GM12873 (cell line): ENCODE results near the gene PPDPF.

Experiments used
- CTCF ChIP-seq: IDR thresholded peaks from 2 replicates; pipeline ENCODE4 v1.5.1; 2012; ENCODE audit warnings: low read depth, mild to moderate bottlenecking, moderate library complexity, low read length, control low read depth; ENCODE audit not compliant: insufficient read depth; ENCODE audit errors: missing control alignments

The PPDPF gene

GRCh38 chr20:63520504-63520933, at the start of gene PPDPF:
Gene PPDPF (plus strand): TSS chr20:63520765. CDS start chr20:63521309, 544 bp downstream.
- TF ChIP-seq CTCF, result no peak

GRCh38 chr20:63471002-63471716, 49.4 kb upstream of the PPDPF start:
- no peak for TF ChIP-seq CTCF

- no peak for TF ChIP-seq CTCF
These were observed 48.9 kb upstream of the PPDPF start for GRCh38 chr20:63471717-63471980.

GRCh38 chr20:63471981-63472831, 48.4 kb upstream of the PPDPF start, which contains the start of gene KCNQ2:
Gene KCNQ2 (minus strand): TSS chr20:63472655. CDS start chr20:63472463, 192 bp downstream.
- TF ChIP-seq CTCF, result no peak

GRCh38 chr20:63472862-63473390, 47.6 kb upstream of the PPDPF start:
- no peak for TF ChIP-seq CTCF

GRCh38 chr20:63473555-63474449, 46.8 kb upstream of the PPDPF start:
- TF ChIP-seq CTCF, result no peak

GRCh38 chr20:63475209-63475608, 45.4 kb upstream of the PPDPF start:
- no peak for TF ChIP-seq CTCF
